Activated CD4-positive, alpha-beta T cell treated with anti-CD3 and anti-CD28 coated beads, Interleukin-2, amount 10 ng/mL, durations not matched to agents 24 days and 14 days (primary cell): ENCODE measurements around the gene STMN3. TPM values are rescaled to one million over a fixed set of nuclear protein-coding genes. Genes with fewer than 3 reads are reported as not detected.
"Not testable (repeated sequence)": the region's sequence is repeated elsewhere in the genome, so short reads cannot be mapped to it uniquely, and the experiment has no call there.

ENCODE experiments used
- DNase-seq: peaks from one replicate; pipeline ENCODE4 v3.0.0; 2022
- H3K27ac Mint-ChIP-seq: one replicate; pipeline ENCODE4 v1.8.0; 2022; ENCODE audit warnings: mild to moderate bottlenecking, mixed read lengths
- H3K27me3 Mint-ChIP-seq: one replicate; pipeline ENCODE4 v1.8.0; 2022; ENCODE audit warnings: mixed read lengths
- H3K36me3 Mint-ChIP-seq: one replicate; pipeline ENCODE4 v1.8.0; 2022; ENCODE audit warnings: low read depth, mild to moderate bottlenecking, mixed read lengths
- H3K4me1 Mint-ChIP-seq: one replicate; pipeline ENCODE4 v1.8.0; 2021; ENCODE audit warnings: mixed read lengths
- H3K4me3 Mint-ChIP-seq: one replicate; pipeline ENCODE4 v1.8.0; 2022; ENCODE audit warnings: mild to moderate bottlenecking, moderate library complexity, mixed read lengths
- H3K9me3 Mint-ChIP-seq: one replicate; pipeline ENCODE4 v1.8.0; 2021; ENCODE audit warnings: mixed read lengths
- intact Hi-C: fragments of 100-400 bp; cut with micrococcal nuclease; formaldehyde crosslinking; loops from one replicate; pipeline ENCODE4 v1.15.1; 2023
- total RNA-seq: library from RNA; stranded (reverse); gene quantifications from 2 replicates; pipeline ENCODE4 v1.2.3, GENCODE V29; 2022

STMN3 gene
- total RNA-seq, 1 donor from 2014 or later = 10.7 TPM

DNA sequence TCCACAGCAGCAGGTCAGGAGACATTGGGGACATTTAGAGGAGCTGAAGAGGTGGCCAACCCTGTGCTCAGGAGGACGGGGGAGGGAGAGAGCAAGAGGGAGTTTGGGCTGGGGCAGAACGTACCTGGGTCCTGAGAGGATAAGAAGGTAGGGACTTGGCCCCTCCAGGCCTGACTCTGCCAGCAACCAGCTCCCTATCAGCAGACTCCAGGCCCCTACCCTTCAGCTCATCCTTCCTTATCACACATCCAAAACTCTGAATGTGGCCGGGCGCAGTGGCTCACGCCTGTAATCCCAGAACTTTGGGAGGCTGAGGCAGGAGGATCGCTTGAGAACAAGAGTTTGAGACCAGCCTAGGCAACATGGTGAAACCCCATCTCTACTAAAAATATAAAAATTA is 5.0 kb downstream of the STMN3 start:
- Mint-ChIP-seq H3K4me1 (peaks cover 3% of the 10 kb centered on the region), H3K27me3 (peaks cover 11% of the 10 kb centered on the region), H3K9me3 (no peaks in the 10 kb centered on the region), H3K27ac (no peak overlapping the region), H3K36me3 (peaks cover 2% of the 10 kb centered on the region), H3K4me3 (no peak overlapping the region)
- intact Hi-C loops = no loop called here
- no peak for DNase-seq

DNA sequence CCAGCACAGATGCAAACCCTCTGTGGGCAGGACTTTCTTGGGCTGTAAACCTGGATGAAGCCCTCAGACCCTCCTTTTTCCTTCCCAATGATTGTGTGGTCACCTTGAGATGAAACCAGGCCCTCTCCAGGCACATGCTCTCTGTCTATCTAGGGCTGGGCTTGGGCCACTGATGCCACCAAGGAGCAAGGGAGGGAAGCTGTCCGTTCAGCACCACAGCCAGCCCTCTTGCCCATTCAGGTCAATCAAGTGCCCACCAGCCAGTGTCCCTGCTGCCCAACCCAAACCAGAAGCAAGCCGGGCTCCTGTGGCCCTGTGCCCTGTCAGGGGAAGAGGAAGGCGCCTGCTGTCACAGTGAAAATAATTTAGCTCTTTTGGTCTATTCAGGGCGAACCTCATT is 8.0 kb downstream of the STMN3 start:
- intact Hi-C loops = loop anchor here (1.0 kb wide), 1 partner anchor 8 kb away; the partner anchor contains the start of gene STMN3
- no peak for DNase-seq
- Mint-ChIP-seq H3K27ac (no peak overlapping the region), H3K9me3 (no peaks in the 10 kb centered on the region), H3K36me3 (no peaks in the 10 kb centered on the region), H3K4me3 (no peak overlapping the region), H3K27me3 (peaks cover 6% of the 10 kb centered on the region), H3K4me1 (peaks cover 2% of the 10 kb centered on the region)

DNA sequence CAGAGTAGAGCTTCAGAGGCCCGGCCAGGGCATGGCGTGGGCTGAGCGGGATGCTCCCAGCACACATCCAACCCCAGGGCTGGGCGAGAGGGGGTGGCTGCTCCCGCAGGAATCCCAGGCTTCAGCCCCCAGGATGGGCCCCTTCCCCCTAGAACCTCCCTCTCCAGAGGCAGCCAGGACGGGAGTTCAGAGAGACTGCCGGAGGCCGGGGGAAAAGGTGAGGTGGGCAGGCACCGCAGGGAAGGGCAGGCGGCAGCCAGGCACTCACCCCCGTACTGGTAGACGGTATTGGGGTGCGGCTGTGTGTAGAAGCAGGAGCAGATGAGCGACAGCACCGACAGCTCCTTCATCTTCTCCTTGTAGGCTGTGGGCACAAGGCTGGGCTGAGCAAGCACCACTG is 9.3 kb downstream of the STMN3 start:
- no peak overlapping the region for H3K4me3 Mint-ChIP-seq

DNA sequence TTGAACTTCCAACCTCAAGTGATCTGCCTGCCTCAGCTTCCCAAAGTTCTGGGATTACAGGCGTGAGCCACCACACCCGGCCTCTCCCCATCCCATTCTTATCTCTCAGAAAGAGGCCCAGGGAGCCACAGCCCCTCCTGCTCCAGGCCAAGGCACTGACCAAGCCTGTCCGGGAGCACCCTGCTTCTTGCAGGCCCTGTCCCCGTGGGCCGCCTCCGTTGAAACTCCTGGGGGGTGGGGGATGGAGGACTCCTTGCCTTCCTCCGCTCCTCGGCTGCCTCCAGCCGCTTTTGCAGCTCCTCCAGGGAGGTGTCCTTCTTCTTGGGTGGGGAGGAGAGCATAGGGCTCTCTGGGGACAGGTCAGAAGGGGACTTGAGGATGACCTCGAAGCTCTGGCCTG is 9.7 kb downstream of the STMN3 start:
- no peaks in the 10 kb centered on the region for H3K36me3 Mint-ChIP-seq
- H3K9me3 Mint-ChIP-seq = no peaks in the 10 kb centered on the region
- peak overlapping the region; percentile 80 for H3K27ac Mint-ChIP-seq
- no peak for DNase-seq
- H3K27me3 Mint-ChIP-seq = peaks cover 6% of the 10 kb centered on the region
- H3K4me3 Mint-ChIP-seq = peak overlapping the region; percentile 79
- peaks cover 16% of the 10 kb centered on the region for H3K4me1 Mint-ChIP-seq
- intact Hi-C loops = no loop called here

More for the DNA sequence above, 9.3 kb downstream of the STMN3 start:
- no peak overlapping the region for H3K27ac Mint-ChIP-seq
- H3K9me3 Mint-ChIP-seq = no peaks in the 10 kb centered on the region
- DNase-seq = no peak
- intact Hi-C loops = no loop called here
- H3K4me1 Mint-ChIP-seq = peaks cover 12% of the 10 kb centered on the region
- peaks cover 6% of the 10 kb centered on the region for H3K27me3 Mint-ChIP-seq
- H3K36me3 Mint-ChIP-seq = no peaks in the 10 kb centered on the region

DNA sequence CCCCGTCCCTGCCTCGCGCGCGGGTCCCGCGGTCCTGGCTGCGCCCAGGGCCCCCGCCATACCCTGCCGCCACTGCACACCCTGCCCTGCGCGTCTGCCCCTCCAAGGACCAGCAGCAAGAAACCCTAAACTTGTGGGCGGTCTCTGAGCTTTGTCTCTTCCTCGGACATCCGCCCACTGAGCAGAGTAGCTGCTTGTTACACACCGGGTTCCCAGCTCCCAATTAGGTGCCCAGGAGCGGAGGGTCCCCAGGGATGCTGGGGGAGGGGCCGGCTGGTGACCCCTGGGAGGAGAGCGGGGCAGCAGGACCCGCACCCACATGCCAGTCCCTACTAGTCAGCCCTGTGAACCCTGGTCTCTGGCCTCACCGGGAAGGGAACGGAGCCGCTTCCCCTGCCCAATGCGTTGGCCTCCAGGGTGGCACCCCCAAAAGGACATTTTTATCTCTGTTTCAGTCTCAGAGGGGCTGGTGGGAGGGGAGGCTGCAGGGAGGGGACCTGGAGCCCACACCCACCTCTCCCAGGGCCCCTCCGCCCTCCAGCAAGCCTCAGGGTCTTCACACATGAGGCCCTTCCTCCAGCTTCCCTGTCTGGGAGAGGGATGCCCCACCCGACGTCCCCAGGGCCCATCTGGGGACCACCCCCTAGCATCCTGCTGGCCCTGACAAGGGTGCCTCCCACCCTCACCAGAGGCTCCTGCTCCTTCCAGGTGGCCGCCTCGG is 10.5 kb downstream of the STMN3 start:
- H3K27ac Mint-ChIP-seq = peak overlapping the region; percentile 80
- intact Hi-C loops = no loop called here
- H3K4me1 Mint-ChIP-seq = peaks cover 20% of the 10 kb centered on the region
- peaks cover 6% of the 10 kb centered on the region for H3K27me3 Mint-ChIP-seq
- no peaks in the 10 kb centered on the region for H3K9me3 Mint-ChIP-seq
- DNase-seq = no peak
- H3K4me3 Mint-ChIP-seq = peak overlapping the region; percentile 79
- peaks cover 2% of the 10 kb centered on the region for H3K36me3 Mint-ChIP-seq

DNA sequence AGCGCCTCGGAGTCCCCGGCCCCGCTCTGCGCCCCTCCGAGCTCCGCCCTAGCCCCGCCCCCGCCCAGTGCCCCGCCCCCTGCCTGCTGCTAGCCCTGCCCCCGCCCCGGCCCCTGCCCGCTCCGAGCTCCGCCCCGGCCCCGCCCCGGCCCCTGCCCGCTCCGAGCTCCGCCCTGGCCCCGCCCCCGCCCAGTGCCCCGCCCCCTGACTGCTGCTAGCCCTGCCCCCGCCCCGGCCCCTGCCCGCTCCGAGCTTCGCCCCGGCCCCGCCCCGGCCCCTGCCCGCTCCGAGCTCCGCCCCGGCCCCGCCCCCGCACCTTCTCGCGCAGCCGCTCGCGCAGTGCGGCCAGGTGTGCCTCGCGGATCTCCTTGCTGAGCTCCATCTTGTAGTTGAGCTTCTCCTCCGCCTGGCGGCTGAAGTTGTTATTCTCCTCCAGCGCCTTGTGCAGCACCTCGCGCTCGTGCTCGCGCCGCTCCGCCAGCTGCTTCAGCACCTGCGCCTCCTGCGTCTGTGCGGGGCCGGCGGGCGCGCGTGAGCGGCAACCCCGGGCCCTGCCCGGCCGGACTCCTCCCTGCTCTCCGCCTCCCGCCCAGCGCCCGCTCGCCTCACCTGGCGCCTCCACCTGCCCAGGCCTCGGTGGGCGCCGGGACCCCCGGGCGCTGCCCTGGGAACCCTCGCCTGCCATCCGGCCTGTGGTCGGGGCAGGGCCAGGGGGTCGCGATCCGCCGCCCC is 11.3 kb downstream of the STMN3 start:
- H3K36me3 Mint-ChIP-seq = peaks cover 2% of the 10 kb centered on the region
- H3K4me3 Mint-ChIP-seq = peak overlapping the region; percentile 75
- peak overlapping the region; percentile 20 for H3K27ac Mint-ChIP-seq
- peak; percentile 99 for DNase-seq
- intact Hi-C loops = no loop called here
- H3K9me3 Mint-ChIP-seq = no peaks in the 10 kb centered on the region
- H3K27me3 Mint-ChIP-seq = peaks cover 6% of the 10 kb centered on the region
- peaks cover 26% of the 10 kb centered on the region for H3K4me1 Mint-ChIP-seq

DNA sequence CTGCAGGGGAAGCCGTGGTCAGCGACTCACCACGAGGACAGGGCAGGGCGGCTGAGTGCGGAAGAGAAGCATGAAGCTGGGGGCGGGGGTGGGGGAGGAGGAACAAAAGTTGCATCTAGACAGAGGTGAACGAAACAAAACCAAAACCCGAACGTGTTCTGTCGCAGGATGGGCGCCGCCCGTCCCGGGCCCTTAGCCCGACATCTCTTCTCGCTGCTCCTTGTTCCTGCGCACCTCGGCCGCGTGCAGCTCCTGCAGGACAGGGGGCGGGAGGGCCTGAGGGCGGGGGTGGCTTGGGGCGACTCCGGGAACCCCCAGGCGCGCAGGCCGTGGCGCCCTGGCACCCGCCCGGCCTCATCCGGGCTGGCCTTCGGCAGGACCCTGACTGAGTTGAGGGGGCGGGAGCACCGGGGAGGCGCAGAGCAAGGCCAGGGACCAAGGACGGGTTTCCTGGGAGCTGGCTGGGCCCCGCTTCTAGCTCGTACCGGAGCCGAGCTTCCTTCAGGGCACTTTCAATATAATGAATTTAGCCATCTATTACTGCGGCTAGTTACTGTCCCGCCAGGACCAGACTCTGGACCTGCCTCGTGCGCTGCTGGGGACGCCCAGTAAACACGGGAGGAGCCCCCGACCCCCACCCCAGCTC is 12.0 kb downstream of the STMN3 start:
- H3K27ac Mint-ChIP-seq = peak overlapping the region; percentile 75
- H3K36me3 Mint-ChIP-seq = peaks cover 2% of the 10 kb centered on the region
- H3K9me3 Mint-ChIP-seq = no peaks in the 10 kb centered on the region
- peaks cover 28% of the 10 kb centered on the region for H3K4me1 Mint-ChIP-seq
- peak overlapping the region; percentile 75 for H3K4me3 Mint-ChIP-seq
- peaks cover 6% of the 10 kb centered on the region for H3K27me3 Mint-ChIP-seq
- peak; percentile 90 for DNase-seq
- intact Hi-C loops = no loop called here

DNA sequence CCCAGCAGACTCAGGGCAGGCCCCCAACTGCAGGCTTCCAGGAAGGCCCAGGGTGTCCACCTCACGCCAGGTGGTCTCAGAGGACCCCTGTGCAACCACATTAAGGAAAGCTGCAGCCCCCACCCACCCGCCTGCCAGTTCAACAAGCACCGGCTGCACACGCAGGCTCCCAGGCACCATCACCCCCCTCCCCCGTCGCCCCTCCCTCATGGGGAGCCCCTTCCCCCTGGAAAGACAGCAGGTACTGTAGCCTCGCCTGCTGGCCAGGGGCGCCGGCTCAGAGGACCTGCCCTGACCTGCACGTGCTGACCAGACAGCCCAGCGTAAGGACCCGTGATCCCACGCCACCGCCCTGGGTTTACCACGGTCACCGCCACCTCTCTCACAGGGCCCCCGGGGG is 12.5 kb downstream of the STMN3 start:
- intact Hi-C loops, DNase-seq, H3K9me3 Mint-ChIP-seq, H3K36me3 Mint-ChIP-seq, H3K27me3 Mint-ChIP-seq: not testable (repeated sequence)
- H3K27ac Mint-ChIP-seq = peak overlapping the region; percentile 66
- peaks cover 31% of the 10 kb centered on the region for H3K4me1 Mint-ChIP-seq
- peak overlapping the region; percentile 88 for H3K4me3 Mint-ChIP-seq

DNA sequence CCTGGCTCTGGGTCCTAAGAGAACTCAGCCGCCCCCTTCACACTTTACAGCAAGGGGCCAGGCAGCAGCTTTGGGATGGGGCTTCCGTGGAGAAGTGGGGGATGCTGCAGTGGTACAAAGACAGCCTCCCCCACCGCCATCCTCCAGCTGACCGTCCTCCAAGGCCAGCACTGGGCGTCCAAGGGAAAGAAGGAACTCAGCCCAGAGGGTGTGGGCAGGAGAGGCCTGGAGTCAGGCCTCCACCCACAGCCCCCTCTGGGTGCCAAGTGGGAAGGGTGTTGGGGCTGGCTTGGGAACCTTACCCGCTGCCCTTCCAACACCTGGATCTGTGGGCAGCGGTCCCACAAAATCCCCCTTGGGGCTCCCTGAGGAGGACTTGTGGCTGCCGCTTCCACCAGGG is 13.1 kb downstream of the STMN3 start:
- H3K36me3 Mint-ChIP-seq = peaks cover 2% of the 10 kb centered on the region
- H3K27ac Mint-ChIP-seq = peak overlapping the region; percentile 97
- H3K4me3 Mint-ChIP-seq = peak overlapping the region; percentile 88
- intact Hi-C loops = no loop called here
- no peak for DNase-seq
- peaks cover 37% of the 10 kb centered on the region for H3K4me1 Mint-ChIP-seq
- H3K27me3 Mint-ChIP-seq = peaks cover 6% of the 10 kb centered on the region
- H3K9me3 Mint-ChIP-seq = no peaks in the 10 kb centered on the region

DNA sequence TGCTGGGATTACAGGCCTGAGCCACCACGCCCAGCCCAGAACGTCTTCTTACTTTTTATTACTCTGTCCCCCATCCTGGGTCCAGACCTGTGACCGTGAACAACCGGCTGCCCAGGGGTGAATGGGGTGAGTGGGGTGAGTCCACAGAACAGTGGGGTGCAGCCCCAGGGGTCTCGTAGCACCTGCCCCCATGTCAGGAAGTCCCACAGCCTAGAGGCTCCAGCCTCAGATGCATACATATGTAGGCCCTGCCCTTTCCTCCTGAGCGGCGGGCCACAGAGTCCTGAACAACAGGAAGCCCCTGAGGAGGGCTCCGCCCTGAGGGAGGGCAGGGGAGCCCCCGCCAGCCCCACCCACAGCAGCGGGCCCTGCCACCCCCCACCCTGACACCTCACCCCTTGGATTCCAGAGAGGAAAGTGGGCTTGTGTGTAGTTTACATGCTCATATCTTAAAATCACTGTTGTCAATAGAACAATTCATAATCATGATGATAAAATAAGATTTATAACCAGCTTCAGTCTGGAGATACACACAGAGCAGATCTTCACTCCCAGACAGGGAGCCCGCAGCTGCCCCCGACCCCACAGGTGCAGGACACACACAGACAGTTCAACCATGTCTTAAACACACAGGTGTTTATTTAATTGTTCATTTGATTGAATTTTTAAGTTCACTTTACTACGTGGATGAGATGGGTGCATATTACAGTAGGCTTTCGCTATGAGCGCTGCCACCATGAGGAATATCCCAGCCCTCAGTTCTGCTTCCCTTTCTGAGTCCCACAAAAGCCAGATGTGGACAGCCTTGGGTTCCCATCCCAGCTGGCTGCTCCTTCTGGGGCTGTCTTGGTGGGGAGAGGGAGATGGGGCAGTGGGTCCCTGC is 13.9 kb downstream of the STMN3 start:
- peaks cover 3% of the 10 kb centered on the region for H3K27me3 Mint-ChIP-seq
- H3K36me3 Mint-ChIP-seq = peaks cover 2% of the 10 kb centered on the region
- H3K27ac Mint-ChIP-seq = peak overlapping the region; percentile 97
- H3K9me3 Mint-ChIP-seq = no peaks in the 10 kb centered on the region
- H3K4me3 Mint-ChIP-seq = peak overlapping the region; percentile 88
- intact Hi-C loops = loop anchor here (1.0 to 5.0 kb wide), 3 partner anchors 12 to 93 kb away; partner anchors contain the start of gene GMEB2
- peak; percentile 93 for DNase-seq
- peaks cover 39% of the 10 kb centered on the region for H3K4me1 Mint-ChIP-seq

DNA sequence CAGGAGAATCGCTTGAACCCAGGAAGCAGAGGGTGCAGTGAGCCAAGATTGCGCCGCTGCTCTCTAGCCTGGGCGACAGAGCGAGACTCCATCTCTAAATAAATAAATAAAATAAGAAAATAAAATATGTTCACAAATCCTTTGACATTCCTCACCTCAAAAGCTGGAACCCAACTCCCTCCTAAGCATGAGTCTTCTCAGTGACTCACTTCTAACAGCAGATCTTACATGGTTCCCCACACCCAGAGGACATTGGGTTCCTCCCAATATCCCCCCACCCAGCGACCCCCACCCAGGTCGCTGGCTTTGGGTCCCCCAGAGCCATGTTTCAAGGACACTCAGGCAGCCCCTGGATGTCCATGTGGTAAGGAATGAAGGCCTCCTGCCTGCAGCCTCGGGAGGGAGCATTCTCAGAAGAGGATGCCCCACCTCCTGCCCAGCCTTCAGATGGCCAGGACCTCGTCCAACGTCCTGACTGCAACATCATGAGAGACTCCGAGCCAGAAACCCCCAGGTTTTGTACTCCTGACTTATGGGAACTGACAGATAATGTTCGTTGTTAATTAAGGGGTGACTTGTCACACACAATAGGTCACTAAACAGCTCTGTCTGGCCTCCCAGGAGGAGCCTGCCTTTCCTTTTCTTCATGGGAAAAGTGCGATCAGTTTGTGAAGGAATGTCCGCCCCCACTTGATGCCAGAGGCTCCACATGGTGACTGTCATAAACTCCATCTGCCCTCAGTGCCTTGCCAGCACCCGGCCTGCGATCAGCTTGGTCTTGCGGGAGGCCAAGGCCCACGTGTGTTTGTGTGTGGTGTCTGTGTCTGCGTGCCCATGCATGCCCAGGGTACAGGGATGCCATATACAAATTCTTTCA is 16.2 kb downstream of the STMN3 start:
- Mint-ChIP-seq H3K9me3 (no peaks in the 10 kb centered on the region), H3K36me3 (peaks cover 4% of the 10 kb centered on the region), H3K27me3 (no peaks in the 10 kb centered on the region), H3K27ac (peak overlapping the region; percentile 60), H3K4me1 (peaks cover 44% of the 10 kb centered on the region), H3K4me3 (peak overlapping the region; percentile 32)
- no peak for DNase-seq
- intact Hi-C loops = loop anchor here (5.0 kb wide), 1 partner anchor 95 kb away; no protein-coding TSS in a partner anchor

DNA sequence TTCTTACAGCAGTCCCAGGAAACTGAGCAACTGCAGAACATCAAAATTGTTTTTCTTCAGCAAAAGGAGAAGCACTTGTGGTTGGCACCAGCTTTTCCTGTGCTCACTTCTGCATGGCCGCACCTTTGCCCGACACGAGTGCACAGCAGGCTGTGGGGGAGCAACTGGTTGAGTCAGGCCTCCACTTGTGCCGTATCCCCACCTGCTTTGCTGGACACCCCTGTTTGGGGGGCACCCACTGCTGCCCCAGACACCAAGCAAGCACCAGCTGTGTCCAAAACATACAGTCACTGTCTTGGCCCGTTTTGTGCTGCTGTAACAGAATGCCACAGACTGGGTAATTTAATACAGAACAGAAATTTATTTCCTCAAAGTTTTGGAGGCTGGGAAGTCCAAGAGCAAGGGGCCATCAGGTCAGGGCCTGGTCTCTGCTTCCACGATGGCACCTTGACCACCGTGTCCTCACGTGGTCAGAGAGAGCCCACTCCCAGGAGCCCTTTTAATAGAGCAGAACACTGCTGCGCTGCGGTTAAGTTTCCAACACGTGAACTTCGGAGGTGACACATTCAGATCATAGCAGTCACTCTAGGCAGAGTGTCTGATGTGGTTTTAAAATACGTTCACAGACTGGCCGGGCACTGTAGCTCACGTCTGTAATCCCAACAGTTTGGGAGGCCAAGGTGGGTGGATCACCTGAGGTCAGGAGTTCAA is 17.6 kb downstream of the STMN3 start:
- Mint-ChIP-seq H3K4me3 (peak overlapping the region; percentile 68), H3K27me3 (no peaks in the 10 kb centered on the region), H3K4me1 (peaks cover 44% of the 10 kb centered on the region), H3K27ac (peak overlapping the region; percentile 92), H3K36me3 (peaks cover 10% of the 10 kb centered on the region), H3K9me3 (no peaks in the 10 kb centered on the region)
- intact Hi-C loops = loop anchor here (1.0 to 5.0 kb wide), 2 partner anchors 8 to 97 kb away; partner anchors contain the start of gene GMEB2
- peak; percentile 92 for DNase-seq
